GM23248 (cell line): ENCODE results near the gene TMEM30A.

Experiments used
- EZH2 ChIP-seq: fragments of 200-600 bp; sonication (generic); IDR thresholded peaks from 2 replicates; pipeline ENCODE4 v1.6.1; 2018; ENCODE audit warnings: antibody characterized with exemption, mild to moderate bottlenecking; ENCODE audit not compliant: insufficient read depth, poor library complexity, severe bottlenecking
- EZH2phosphoT487 ChIP-seq: fragments of 200-600 bp; sonication (generic); IDR thresholded peaks from 2 replicates; pipeline ENCODE4 v1.6.1; 2018; ENCODE audit warnings: antibody characterized with exemption, moderate library complexity, mild to moderate bottlenecking, low read depth; ENCODE audit not compliant: insufficient read depth

DNA sequence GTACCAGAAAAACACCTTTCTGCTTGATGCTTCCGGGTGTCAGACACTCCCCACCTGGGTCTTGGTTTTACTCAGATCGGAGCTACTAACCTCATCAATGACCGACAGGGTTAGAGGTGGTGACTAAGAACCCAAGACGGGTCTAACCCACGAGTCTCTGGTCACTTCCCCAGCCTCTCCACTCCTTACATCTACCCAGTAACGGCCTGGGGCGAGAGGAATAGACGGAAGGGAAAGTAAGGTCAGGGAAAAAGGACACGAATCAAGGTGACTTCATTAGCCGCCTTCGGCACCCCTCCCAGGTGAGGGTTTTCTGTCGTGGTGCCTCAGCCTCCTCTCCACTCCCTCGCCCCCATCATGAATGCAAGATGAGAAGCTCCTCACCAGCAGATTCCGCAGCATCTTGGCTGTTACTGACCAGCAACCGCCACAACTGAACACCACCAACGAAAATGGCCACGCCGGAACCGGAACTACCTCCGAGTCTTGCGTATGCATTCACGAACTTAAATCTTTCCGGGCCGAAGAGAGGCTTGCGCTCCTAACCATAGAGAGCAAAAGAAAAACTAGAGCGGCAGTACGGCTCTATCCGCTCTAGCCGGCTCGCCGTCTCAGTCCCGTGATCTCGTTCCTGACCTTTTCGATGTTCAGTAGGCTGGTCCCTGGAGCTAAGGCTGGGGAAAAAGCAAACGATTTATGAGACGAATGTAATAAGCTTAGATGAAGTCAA is 41.1 kb downstream of the TMEM30A start, which contains the start of gene COX7A2:
- TF ChIP-seq EZH2 = no peak
- no peak for TF ChIP-seq EZH2phosphoT487
